Measurements from ENCODE around the gene TTC24.
"Not testable (repeated sequence)": the region's sequence is repeated elsewhere in the genome, so short reads cannot be mapped to it uniquely, and the experiment has no call there.

Gene TTC24

DNA sequence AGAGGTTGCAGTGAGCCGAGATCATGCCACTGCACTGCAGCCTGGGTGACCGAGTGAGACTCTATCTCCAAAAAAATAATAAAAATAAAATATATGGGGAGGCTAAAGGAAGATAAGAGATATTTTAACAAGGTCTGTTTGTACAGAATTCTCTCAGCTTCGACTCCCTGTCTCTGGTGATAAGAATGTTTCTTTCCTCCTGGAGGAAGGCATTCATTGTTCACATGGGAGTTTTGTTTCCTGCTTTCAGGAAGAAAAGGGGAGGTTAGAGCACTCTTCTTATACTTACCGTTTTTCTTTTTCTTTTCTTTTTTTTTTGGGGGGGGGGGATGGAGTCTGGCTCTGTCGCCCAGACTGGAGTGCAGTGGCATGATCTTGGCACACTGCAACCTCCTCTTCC lies 10.0 kb downstream of the TTC24 start:
- no peak for DNase-seq

DNA sequence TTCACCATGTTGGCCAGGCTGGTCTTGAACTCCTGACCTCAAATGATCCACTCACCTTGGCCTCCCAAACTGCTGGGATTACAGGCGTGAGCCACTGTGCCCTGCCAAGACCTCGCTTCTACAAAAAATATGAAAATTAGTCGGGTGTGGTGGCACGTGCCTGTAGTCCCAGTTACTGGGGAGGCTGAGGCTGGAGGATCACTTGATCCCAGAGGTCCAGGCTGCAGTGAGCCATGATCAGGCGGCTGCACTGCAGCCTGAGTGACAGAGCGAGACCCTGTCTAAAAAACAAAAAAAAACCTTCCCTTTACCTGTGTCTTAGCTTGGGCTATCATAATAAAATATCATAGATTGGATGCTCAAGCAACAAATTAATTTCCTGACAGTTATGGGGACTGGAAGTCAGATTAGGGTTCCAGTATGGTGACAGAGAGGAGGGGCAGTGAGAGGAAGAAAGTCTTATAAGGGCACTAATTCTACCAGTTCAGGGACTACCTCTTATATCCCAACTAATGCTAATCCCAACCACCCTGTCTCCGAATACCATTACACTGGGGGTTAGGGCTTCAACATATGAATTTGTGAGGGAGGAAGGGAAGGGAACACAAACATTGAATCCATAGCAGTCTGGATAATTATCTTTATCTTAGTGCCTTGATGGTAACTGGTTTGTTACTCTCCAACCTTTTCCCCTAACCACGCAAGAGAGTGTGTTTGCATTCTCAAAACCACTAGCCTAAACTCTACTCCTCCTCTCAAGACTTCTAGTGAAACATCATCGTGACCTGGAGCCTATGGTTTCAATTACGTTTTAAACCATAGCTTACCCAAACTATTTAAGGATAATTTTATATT lies 11.0 kb downstream of the TTC24 start:
- no peak for DNase-seq

DNA sequence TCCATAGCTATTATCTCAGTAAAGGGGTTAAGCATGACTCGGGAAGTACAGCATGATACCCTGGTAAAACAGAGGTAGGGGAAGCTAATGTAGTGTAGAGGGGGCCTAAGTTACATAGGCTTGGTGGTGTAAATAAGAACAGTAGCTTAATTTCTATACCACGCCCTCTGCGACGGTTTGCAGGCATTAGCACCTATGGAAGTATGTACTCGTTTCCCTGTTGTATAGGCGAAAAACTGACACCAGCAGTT lies 11.6 kb downstream of the TTC24 start:
- no peak for DNase-seq

DNA sequence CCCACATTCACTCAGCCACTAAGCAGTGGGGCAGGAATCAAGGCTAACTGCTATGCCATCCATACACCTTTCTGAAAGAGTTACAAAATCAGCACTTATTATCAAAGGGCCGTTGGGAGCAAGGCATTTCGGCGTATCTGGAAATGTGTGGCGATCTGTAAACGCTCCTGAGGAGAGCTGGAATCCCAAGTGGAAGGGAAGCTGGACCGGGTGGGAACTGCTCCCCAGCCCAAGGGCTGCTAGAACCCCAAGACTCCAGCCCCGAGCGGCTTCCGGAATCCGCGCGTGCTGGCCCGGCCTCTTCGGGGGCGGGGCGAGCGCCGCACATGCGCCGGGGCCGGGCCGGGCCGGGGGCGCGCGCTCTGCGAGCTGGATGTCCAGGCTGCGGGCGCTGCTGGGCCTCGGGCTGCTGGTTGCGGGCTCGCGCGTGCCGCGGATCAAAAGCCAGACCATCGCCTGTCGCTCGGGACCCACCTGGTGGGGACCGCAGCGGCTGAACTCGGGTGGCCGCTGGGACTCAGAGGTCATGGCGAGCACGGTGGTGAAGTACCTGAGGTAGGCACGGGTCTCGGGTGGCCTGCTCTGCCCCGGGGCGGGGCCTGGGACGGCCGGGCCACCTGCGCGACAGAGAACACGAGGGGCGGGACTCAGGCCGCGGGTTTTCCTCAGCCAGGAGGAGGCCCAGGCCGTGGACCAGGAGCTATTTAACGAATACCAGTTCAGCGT lies 12.1 kb downstream of the TTC24 start, which contains the start of gene NAXE:
TSS of gene NAXE (plus strand) at position 345 of the 726 bp plus-strand sequence. CDS start at position 374, 29 bp downstream.
- DNase-seq = peak; percentile 56 to 57

DNA sequence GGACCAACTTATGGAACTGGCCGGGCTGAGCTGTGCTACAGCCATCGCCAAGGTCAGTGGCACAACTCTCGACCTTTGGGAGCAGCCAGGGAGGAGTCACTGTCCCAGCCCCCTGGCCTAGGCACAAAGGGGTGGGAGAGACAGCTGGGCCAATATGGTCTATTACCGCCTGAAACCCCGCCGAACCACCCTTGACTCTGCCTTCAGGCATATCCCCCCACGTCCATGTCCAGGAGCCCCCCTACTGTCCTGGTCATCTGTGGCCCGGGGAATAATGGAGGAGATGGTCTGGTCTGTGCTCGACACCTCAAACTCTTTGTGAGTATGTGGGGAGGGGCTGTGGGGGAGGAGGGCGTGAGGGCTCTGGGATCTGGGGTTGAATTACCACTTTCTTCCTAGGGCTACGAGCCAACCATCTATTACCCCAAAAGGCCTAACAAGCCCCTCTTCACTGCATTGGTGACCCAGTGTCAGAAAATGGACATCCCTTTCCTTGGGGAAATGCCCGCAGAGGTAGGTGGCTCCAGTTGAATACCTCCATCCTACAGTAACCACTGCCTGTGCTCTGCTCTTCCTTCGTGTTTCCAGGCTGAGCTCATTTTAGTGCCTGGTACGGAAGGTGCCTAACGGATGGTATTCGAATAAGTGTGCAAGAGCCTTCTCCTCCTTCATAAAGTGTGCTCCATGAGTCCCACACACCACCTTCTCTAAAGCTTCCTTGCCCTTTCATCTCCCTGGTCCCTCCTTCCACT lies 12.8 kb downstream of the TTC24 start:
- DNase-seq = no peak

DNA sequence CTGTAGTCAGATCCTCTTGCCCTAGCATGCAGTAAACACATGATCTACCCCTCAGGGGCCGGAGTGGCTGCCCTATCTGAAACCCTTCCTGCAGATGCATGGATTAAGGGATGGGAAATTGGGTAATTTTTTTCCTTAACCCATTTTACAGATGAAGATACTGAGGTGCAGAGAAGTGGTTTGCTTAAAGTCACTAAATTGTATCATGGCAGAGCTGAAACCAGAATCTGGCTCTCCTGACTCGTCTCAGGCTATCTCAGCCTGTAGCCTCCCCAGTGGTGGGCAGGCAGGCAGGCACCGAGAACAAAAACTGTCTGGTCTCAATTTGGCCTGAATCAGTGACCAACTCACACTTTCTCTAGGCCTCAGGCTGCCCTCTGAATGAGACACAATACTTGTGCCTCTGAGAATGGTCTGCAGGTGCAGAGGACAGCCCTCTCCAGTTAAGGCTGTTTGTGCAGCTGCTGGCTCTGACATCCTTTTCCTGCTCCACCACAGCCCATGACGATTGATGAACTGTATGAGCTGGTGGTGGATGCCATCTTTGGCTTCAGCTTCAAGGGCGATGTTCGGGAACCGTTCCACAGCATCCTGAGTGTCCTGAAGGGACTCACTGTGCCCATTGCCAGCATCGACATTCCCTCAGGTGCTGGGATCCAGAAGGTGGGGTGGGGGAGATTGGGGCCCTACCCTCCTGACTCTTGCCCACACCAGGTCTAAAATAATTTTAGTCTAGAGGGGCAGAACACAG lies 13.6 kb downstream of the TTC24 start:
- no peak for DNase-seq

DNA sequence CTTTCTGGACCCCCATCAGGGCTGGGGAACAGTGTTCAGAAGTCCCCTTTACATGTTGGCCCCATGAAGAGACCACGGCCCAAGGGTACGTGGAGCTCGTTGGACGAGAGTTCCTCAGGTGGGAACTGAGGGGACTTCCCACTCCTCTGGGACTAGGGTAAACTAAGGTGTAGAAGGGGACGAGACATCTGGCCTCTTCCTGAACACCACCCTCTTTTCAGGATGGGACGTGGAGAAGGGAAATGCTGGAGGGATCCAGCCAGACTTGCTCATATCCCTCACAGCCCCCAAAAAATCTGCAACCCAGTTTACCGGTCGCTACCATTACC lies 14.1 kb downstream of the TTC24 start:
- DNase-seq = no peak

DNA sequence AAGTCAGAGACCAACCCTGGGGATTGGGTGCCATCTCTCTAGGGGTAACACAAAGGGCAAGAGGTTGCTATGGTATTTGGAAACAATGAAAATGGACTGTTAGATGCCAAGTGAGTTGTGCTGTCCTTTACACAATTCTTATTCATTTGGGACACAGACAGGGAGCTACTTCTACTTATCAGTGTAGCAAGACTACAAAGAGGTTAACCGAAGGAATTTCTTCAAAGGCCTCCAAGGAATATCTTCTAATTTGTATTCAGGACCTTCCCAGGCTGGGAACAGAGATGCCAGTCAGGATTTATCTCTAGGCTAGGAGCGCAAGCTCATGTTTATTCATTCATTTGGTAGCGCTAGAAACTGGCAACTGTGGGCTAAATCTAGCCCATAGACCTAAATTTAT lies 14.7 kb downstream of the TTC24 start:
- DNase-seq = no peak

DNA sequence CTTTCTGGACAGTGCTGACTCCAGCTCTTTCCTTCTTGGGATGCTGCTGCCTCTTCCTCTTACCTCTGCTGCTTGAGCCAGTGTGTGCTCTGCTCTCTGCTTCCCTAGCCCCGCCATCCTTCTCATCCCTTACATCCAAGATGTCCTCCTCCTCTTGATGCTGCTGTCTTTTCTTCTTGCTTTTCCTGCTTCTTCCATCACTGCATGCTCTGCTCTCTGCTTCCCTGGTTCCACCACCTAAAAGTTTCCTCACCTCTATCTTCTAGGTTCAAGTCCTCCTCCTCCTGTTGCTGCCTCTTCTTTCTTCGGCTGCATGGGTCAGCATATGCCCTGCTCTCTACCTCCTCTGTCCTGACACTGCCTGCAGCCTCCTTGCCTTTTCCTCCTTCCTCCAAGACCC lies 15.5 kb downstream of the TTC24 start:
- DNase-seq = no peak

DNA sequence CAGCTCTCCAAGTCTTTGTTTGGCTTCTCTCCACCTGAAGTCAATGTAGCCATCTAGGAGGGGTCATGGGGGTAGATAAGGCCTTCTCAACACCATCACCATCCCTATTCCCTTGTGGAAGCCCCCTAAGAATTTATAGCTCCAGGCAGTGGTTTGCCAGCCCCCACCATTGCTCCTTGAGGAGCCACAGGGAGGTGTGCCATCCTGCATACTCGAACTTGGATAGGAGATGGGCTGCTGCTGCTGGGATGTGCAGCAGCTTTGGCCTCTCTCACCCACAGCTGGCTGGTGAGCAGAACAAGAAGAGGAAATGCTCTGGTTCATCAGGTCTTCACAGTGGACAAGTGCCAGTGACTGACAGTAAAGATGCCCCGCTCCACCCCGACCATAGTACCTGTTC lies 16.9 kb downstream of the TTC24 start:
- DNase-seq = no peak

DNA sequence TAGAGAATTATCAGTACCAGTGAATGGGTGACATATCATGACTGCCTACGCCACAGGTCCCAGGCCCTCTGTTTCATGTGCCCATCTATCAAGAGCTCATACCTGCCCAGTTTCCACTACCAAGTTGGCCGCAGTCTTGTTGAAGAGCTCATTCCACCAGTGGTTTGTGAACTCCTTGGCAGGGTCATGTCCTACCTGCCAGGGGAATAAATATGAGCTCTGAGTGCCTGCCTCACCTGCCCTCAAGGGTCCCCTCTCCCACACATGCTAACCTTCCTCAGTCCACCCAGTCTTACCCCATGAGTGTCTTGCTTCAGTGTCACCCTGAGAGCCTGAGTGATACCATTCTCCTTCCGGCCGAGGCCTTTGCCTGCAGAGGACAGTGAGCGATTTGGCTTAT lies 18.6 kb downstream of the TTC24 start:
- DNase-seq = no peak

DNA sequence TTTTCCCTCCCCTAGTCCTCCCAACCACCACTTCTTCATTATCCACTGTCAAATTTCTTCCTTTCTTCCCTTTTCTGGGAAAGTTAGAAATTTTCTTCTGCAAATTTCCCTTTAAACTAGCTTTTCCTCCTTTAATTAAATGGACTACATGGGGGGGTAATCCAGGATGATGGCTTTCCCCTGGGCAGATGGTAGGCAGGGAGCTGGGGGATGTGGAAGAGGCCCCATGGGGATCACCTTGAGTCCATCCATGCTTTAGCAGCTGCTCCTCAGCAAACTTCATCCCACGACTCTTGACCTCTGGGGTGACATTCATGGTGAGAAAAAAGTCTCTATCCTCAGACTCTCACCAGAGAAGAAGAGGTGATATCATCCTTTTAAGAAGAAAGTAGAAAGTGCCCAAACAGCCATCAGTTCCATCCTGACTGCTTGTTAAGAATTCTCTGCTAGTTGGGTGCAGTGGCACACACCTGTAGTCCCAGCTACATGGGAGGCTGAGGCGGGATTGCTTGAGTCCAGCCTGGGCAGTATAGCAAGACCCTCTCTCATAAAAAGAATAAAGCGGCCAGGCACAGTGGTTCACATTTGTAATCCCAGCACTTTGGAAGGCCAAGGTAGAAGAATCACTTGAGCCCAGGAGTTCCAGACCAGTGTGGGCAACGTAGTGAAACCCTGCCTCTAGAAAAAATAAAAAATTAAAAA lies 19.4 kb downstream of the TTC24 start:
- no peak for DNase-seq

DNA sequence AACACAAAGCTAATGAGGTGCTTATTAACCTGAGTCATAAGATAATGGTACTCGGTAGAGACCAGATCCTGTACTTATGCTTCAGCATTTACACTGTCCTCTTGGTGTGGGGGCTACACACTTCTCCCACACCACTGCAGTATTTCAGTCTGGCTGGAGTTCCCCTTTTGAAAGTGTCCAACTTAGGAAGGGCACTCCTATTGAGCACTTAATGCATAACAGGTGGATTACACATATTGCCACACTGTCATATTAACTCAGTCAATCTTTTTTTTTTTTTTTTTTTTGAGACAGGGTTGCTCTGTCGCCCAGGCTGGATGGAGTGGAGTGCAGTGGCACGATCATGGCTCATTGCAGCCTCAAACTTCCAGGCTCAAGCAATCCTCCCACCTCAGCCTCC lies 20.3 kb downstream of the TTC24 start:
- DNase-seq = no peak

DNA sequence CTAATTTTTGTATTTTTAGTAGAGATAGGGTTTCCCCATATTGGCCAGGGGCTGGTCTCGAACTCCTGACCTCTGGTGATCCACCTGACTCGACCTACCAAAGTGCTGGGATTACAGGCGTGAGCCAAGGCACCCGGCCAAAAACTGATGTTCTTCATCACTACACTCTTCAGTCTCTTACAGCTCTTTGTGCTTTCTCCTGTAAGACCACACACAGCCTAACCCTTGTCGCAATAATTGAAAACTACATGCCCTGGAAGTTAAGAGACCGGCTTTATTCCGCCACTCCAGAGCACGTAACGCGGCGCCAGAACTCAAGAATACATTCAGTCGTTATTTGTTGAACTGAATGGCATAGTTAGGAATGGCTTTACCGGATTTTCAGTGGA lies 21.2 kb downstream of the TTC24 start:
- DNase-seq = no peak

DNA sequence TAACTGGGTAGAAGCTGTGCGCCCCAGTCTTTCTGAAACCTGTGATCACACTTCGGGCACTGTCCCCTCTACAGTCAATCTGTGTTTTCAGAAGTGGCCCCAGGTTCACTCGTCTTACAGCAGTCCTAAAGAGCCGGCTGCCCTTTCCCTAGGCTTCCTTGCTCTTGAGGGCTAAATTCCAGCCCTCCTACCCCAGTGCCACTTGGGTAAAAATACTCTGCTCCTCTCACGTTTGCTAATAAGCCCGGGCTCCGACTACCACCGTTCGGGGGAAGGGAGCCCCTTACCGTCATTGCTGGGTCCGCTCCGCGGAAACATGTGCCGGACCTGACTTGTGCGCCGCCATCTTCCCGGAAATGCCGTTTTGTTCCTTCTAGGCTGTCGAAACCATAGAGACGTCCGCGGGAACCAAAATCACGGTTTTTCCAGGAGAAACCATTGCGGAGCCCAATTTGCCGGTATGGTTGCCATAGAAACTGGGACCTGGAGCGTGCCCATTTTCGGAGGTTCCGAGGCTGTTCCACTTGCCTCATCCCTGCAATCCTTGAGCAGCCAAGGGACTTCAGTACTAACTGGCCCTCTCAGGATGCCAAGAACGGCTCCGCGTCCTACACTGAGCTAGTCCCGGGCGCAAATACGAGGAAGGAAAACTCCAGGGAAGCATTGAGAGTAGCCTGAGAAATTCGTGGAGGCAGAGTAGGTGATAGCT lies 21.8 kb downstream of the TTC24 start, which contains the start of gene GPATCH4:
TSS of gene GPATCH4 (minus strand) at position 358 of the 709 bp plus-strand sequence.
- DNase-seq = peak; percentile 70 to 78

DNA sequence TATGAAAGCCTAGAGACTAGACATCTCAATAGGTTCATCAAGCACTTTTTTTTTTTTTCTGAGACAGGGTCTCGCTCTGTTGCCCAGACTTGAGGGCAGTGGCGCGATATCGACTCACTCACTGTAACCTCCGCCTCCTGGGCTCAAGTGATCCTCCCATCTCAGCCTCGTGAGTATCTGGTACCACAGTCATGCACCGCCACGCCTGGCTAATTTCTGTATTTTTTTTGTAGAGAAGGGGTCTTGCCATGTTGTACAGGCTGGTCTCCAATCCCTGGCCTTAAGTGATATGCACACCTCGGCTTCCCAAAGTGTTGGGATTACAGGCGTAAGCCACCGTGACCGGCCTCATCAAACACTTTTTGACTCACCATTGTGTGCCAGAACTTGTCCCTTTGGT lies 22.4 kb downstream of the TTC24 start:
- DNase-seq = no peak

DNA sequence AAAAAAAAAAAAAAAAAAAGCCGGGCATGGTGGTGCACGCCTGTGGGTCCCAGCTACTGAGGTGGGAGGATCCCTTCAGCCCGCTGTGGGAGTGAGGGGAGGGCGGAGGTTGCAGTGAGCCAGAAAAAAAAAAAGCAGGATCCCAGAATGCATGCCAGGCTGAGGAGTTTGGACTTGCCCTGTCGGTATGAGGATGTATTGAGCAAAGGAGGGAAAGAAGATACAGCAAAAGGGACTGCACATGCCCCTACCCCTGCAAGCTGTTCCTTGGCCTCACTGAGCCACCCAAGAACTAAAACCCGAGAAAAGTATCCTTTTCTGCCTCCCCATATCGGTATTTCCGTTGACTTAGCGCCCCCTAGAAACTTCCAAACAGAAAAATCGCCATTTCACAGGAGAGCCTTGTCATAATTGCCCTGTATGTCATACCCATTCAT lies 23.1 kb downstream of the TTC24 start:
- DNase-seq = peak in 1 of 2 experiments; percentile 25

DNA sequence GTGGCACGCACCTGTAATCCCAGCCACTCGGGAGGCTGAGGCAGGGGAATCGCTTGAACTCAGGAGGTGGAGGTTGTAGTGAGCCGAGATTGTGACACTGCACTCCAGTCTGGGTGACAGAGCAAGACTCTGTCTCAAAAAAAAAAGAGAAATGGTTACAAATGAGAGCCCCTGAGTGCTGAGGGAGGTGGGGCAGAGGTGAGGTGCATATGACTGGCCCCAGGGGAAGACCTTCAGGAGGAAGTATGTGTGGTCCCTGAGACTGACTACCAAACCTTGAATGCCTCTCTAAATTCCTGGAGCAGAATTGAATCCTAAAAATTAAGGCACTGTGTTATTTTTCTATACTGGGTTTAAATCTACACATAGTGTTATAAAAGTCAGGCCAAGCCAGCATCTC lies 27.8 kb downstream of the TTC24 start:
- DNase-seq = not testable (repeated sequence)

DNA sequence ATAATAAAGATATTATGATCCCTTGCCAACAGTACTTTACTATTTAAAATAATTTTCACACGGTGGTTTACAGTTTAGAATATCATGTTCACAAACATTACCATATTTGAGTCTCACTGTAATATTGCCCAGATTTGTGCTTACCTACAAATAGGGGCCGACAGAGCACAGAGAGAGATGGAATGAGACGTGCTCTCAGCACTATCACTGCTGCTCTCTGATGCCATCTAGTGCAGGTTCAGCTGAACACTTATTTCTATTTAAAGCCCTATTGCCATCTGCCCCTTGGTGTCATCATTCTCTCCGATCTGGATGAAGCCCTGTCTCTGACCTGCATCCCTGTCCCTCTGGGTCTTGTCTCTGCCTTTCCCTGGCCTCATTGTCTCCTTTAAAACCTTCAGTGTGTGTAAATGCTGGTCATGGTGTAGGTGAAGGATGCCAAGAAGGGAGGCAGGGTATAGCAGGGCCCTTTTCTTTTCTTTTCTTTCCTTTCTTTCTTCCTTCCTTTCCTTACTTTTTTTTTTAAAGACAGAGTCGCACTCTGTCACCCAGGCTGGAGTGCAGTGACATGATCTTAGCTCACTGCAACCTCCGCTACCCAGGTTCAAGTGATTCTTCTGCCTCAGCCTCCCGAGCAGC lies 28.6 kb downstream of the TTC24 start:
- DNase-seq = peak; percentile 36 to 71

DNA sequence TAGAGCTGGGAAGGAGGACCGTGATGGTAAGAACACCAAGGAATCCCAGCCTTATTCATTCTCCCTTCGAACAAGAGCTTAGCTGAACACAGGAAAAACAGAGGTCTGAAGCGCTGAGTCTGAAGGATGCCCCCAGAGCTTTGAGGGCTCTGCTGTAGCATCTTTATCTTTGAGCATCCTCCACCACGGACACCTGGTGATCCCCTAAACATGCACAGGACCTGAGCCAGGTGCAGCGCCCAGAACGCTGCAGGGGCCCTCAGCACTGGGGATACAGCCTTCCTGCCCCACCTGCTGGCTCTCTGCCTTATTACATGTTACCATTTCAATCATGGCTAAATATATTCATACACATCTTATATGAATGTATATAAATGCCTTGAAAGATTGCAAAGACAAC lies 29.5 kb downstream of the TTC24 start:
- DNase-seq = peak in 1 of 2 experiments; percentile 23

DNA sequence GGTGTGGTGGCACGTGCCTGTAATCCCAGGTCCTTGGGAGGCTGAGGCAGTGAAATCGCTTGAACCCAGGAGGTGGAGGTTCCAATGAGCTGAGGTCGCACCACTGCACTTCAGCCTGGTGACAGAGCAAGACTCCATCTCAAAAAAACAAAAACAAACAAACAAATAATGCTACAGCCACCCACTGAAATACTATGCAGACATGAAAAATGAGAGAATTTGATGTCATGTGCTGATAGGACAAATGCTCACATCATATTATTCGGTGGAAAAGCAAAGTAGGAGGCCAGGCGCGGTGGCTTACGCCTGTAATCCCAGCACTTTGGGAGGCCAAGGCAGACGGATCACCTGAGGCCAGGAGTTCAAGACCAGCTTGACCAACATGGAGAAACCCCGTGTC lies 30.5 kb downstream of the TTC24 start:
- DNase-seq = not testable (repeated sequence)

Data from NCI-H1930 (cell line).